Hematopoietic multipotent progenitor cell treated with erythropoietin and hydrocortisone succinate and interleukin-3 and kit ligand, for 4 days (in vitro differentiated cells): ENCODE results near the gene MCM9.

Experiments used
- DNase-seq: peaks from one replicate; pipeline ENCODE4 v3.0.0-alpha.2; 2015

MCM9 gene

DNA sequence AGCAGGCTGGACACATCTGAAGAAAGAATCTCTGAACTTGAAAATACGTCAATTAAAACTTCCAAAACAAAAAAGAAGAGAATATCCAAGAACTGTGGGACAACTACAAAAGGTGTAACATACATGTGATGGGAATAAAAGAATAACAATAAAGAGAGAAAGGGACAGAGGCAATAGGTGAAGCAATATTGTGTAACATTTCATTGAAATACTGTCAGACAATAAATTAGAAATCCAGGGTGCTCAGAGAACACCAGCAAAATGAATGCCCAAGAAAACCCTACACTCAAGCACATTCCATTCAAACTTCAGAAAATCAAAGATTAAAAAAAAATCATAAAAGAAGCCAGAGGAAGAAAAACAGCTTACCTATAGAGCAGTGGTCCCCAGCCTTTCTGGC, 74.6 kb downstream of the MCM9 start:
- no peak for DNase-seq

DNA sequence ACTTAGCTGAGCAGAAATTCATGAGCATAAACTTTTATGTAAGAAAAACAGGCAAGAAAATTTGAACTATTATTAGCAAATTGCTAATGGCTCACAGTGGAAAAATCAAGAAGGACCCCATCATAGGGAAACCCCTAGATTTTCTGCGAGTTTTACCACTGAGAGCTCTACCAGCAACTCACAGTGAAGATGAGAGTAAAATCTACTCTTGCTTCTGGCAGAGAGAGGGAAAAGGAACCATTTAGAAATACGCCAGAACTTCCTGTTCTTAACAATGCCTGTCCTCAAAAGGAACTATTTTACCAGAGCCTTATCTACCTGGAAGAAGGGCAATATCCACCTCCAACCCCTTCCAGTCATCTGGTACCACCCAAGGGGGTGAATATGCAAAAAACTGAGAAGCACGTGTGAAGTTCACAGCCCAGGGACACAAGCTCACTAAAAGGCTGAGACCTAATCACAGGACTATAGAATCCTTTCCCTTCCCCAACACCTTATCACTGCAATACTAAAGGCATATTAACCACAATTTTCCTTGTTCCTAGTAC, 75.4 kb downstream of the MCM9 start:
- peak; percentile 13 for DNase-seq

DNA sequence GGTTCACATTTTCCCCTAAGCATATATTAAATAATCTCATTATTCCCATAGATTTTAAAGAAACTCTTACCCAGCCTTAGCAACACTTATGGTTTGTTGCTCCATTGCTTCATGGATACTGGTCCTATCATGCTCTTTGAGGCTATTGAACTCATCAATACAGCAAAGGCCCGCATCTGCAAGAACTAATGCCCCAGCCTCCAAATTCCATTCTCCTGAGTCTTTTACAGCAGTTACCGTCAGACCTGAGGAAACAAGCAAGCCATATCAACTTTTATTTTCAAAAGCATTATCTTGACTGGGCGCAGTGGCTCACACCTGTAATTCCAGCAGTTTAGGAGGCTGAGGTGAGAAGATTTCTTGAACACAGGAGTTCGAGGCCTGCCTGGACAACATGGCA, 78.7 kb downstream of the MCM9 start:
- no peak for DNase-seq

DNA sequence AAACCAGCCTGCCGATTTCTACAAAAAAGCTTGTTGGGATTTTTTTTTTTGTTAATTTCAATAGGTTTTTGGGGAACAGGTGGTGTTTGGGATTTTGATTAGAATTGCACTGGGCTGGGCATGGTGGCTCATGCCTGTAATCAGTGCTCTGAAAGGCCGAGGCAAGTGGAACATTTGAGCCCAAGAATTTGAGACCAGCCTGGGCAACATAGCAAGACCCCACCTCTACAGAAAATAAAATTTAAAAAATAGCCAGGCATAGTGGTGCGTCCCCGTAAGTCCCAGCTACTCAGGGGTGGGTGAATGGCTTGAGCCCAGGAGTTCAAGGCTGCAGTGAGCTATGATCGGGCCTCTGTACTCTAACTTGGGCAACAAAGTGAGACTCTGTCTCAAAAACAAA, 81.6 kb downstream of the MCM9 start:
- no peak for DNase-seq

DNA sequence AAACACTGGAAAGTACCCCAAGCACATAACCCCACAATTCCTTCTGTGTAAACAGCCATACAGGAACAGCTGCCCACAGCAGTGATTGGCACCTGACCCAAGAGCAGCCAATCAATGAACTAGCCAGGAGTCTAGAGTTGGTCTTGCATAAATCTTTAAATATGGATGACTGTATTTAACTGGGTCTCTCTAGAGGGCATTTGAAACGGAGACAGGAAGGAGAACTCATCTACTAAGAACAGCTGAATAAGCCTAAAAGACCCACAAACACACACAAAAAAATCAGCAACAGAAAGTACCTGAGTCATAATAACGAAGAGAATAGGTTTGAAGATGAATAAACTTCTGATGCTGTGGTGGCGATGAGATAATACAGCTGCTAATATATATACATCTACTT, 90.0 kb downstream of the MCM9 start:
- no peak for DNase-seq

DNA sequence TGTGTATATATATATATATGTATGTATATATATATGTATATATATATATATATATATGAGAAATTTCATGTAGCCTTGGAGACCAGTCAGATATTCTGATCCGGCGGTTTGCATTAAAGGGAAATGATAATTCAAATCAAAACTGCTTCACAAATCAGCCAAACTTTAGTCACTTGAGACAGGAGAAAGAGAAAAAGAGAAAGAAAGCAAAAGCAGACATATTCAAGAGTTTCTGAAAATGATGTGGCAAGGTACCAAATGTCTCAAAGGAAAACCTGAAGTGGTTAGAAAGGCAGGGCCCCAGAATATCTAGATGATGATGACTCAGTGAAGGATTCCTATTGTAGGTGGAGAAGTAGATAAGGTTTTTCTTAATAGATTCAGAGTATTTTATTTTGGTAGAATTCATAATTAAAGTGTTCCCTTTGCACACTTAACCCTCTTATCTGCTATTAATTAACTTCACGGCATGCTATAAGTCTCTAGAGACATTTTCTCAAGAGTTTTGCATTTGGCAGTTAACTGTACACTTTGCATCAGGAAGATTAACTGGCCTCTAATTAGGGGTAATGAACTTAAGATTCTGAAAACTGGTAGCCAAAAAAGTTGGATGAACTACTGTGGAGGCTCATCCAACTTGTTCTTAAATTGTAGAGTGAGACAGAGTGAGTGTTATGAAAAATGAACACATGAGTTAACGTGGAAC, 91.1 kb downstream of the MCM9 start:
- no peak for DNase-seq

DNA sequence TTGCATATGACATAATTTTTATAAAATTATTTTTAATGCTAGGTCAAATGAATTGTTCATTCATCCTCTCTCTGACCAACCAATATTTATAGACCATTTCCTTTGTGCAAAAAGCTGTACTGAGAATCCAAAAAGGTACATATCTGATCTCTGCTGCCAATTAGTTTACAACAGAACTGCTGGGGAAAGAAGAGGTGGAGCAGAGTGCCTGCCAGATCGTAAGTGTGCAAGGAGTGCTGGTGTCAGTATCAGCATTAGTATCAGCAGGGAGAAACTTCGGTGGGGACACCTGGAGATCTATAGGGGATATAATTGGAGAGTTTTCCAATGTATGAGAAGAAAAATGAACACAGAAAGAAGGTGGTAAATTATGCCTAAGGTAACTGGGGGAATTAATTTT, 104.3 kb downstream of the MCM9 start:
- DNase-seq, result no peak

DNA sequence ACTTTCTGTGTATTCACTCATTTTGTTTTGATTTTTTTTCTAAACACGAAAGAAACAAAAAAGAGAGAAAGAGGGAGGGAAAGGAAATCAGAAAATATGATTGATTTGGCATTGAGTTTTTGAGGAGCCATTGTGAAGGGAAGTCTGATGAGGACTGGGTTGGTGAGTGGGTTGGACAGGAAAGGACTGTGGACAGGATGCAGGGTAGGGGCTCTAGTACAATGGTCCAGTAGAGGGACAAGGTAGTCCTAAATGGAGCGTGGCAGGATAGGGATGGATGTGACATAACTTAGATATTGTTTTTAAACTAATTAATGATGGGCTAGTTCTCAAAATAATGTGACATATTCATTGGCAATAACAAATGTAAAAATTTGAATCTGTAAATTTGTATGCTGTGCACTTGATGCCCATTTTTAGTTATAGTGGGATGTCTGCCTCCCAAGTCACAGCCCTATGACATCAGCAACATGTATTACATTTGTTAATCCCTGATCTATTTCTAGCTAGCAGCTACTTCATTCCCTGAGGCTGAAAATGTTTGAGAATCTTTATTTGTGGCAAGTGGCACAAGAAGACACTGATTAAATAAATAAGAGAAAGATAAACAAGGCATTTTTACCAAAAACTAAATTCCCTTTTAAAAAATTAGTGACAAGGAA, 105.0 kb downstream of the MCM9 start:
- no peak for DNase-seq

DNA sequence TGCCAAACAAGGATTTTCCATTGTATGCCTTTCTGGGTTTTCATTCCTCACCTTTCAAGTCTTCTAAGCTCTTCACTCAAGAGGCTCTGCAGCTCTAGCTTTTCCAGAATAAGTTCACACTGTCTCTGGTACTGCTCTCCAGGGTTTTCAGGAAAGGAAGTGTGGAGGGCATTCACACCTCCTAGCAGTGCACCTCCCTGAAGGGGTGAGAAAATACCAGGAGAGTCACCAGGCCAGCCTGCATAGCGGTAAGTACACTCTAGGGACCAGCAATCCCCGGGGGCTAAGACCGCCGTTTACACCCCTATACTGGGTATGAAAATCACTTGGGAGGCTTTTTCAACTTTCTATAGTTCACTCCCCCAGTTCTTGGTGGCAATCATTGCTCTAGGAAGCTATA, 108.9 kb downstream of the MCM9 start:
- DNase-seq, result no peak

DNA sequence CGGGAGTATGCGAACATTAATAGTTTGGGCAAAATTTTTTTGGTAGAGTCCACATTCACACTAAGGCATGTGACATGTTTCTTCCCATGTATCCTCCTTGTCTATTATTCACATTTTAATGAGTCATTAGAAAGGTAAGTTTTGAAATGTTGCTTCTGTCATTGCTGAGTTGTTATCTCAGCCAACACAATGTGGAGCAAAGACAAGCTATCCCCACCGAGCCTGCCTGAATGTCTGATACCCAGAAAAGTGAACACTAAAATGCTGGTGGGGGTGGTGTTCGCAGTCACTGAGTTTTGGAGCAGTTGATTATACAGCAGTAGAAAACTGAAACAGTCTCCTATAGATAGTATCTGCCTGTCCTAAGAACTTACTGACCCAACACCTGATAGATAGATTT, 109.3 kb downstream of the MCM9 start:
- DNase-seq, result peak; percentile 27

DNA sequence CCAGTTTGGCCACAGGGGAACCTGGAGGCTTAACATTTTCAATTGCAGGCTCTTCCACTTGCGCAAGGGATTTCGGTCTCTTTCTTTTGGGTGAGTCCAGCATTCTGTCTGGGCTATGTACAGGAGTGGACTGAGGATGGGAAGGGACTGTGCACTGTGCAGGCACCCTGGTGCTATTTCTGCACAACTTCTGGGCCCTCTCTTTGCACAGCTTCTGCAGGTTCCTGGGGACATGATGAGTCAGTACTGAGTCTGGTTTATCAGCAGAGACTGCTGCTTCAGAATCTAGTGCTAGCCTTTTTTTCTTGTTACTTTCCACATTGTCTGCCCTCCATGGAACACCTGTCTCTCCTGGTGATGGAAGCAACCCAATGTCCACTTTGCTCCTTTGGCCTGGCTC, 119.5 kb downstream of the MCM9 start:
- DNase-seq, result peak; percentile 12

DNA sequence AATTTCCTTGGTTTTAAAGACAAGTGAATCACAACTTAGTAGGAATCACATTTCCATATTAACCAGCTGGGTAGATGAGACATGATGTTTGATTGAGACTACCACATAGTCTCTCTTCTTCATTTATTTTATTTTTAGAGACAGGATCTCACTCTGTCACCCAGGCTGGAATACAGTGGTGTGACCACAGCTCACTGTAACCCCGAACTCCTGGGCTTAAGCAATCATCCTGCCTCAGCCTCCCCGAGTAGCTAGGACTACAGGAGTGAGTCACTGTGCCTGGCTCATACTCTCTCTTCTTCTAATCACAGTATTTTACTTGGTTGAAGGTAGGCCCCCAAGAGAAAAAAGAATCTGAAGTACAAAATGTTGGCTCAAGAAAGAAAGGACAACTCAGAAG, 121.2 kb downstream of the MCM9 start:
- no peak for DNase-seq

DNA sequence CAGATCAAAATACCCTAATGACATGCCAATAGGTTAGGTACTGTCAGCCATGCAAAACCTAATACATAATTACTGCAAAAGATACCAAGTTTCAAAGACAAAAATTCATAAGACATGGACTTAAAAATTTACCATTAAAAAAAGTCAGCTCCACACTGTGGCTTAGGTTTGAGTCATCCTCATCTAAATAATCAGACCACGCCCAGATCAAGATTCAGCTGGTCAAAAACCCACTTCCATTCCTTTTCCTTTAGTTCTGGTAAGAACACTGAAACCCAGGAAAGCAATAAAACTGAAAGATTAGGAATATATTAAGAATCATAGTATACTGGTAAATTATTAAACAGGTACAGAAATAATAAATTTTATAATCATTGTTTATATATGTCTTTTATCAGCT, 122.0 kb downstream of the MCM9 start:
- DNase-seq, result peak; percentile 34

DNA sequence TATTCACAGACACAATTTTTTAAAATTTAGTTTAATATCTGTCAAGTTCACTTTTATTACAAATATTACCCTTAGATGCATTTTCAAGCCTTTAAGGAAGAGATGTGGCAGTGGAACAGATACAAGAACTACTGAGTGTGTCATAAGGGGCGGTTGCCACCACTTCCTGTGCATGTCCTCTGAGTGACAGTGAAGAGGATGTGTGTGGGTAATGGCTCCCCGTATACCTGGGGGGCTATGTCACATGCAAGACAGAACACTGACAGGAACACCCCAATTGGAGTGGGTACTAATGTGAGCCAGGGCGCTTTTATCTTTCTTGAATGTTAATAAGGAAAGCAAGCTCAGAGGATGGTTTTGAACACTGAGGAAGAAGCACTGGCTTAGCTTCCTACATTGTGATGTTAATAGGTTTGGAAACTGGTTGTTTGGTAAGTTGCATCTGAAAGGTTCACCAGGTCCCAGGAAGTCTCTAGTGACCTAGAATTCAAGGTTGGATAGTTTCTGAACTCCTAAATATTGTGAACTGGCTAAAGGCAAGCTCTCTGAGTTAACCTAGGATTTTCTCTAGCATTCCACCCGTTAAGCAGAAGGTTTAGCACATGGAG, 124.4 kb downstream of the MCM9 start:
- peak; percentile 83 for DNase-seq

DNA sequence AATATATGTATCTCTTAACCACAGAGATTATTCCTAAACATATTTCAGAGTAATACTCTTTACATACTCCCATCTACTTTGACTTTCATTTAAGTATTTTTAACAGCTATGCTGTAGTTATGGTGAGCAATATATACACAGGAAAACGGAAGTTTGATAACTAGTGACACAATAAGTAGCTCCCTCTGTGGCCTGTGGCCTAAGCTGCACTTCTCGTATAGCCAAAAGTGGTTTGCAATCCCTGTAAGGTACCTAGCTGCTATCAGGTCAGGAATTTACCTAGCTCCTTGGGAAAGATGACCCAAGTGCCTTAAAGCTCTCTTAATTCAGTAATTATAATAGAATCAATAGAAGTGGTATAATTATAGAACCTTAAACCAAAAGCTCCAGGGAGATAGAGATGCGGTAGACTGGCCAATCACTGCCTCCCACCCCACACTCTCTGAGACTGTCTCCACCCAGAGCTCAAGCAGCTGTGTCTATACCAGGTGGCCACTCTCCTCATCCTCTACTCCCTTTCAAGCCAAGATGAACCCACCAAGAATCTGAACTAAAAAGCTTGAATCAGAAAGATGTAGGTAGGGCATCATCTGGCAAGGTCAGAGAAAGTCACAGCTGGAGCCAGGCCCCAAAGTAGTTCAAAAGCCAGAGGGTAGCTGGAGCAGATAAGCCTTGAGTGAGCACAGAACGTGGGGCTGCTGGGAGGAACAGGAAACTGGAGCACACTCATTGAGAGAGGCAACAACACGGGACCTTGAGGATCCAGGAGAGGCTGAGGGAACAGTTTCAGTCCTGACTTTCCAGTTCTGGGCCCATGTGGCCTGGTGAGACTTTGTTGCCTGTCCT, 125.9 kb downstream of the MCM9 start:
- DNase-seq, result peak; percentile 66

DNA sequence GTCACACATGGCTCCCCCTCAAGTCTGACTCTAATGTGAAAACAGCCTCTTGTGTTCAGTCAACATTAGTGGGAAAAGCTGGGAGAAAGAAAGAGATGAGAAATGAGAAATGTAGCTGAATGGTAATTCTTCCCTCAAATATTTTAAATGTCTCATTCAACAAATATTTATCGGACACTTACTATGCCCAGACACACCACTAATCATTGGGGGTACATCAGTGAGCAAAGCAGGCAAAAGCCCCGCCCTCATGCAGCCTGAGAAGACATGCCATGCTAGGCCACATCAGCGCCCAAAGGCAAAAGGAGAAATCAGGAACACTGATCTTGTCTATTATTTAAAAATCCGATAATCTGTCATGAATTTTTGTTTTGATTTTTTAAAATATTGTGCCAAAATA, 130.9 kb downstream of the MCM9 start:
- no peak for DNase-seq

DNA sequence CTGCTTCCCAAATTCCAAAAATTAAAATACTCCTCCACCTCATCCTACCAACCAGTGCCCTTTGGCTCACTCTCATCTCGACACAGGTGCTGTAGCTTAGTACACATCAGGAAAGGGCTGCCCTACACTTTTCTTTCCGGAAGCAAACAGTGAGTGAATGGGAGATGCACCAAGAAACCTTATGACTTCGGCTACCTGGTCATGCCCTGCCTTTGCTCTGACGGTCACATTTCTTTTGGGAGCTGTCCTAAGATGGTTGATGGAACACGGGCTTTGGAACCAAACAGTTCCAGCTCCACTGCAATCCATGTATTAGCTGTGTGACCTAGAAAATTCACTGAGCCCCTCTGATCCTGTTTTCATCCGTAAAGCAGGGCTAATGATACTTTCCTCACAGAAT, 133.7 kb downstream of the MCM9 start:
- no peak for DNase-seq

DNA sequence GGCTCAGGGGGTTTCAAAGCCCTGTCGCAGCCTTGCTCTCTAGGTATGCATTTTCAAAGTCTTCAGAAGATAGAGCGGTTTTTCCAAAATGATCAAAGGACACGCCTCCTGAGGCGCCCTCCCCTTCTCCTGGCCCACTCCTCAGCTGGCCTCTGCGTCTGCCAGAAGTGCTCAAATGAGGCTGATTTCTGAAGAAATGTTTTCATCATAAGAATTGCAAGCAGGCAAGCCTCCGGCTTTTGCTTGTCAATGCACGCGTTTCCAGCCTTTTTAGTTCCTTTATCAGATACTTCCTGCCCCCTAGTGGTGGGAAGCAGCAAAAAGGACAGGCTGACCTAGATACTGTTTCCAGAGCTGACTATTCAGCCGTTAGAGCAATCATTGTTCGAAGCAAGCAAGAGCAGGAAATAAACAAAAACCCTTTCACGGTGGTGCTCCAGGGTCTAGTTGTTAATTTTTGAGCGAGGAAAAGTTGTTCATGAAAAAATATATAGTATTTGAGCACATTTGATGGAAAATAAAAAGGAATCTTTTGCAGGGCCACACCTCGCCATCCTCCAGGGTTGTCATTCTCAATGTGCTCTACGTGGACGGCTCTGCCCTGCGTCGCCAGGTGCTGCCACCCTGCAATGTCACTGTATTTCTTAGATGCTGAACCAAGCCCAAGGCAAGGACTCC, 134.4 kb downstream of the MCM9 start:
- peak; percentile 96 for DNase-seq

DNA sequence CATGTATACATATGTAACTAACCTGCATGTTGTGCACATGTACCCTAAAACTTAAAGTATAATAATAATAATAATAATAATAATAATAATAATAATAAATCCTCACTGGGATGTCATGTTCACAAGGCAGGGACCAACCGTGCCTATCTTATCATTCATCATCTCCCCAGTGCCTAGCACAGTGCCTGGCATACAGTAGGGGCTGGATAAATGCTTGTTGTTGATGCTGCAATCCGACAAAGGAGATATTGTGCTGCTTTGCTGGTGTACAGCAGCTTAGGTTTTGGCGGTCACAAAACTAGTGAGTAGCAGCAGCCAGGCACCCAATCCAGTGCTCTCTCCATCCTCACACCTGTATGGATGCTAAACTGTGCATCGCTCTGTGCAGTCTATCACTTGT, 135.1 kb downstream of the MCM9 start:
- no peak for DNase-seq

DNA sequence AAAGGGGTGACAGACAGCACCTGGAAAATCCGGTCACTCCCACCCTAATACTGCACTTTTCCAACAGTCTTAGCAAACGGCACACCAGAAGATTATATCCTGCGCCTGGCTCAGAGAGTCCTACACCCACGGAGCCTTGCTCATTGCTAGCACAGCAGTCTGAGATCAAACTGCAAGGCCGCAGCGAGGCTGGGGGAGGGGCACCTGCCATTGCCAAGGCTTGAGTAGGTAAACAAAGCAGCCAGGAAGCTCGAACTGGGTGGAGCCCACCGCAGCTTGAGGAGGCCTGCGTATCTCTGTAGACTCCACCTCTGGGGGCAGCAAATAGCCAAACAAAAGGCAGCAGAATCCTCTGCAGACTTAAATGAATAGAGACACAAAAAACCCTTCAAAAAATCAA, 138.4 kb downstream of the MCM9 start:
- peak; percentile 24 for DNase-seq

DNA sequence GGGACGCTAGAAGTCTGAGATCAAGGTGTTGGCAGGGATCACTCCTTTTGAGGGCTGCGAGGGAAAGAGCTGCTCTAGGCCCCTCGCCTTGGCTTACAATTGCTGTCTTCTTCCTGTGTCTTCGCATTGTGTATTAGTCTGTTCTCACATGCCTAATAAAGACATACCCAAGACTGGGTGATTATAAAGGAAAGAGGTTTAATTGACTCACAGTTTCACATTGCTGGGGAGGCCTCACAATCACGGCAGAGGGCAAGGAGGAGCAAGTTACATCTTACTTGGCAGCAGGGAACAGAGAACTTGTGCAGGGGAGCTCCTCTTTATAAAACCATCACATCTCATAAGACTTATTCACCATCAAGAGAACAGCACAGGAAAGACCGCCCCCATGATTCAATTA, 143.5 kb downstream of the MCM9 start:
- DNase-seq, result no peak

DNA sequence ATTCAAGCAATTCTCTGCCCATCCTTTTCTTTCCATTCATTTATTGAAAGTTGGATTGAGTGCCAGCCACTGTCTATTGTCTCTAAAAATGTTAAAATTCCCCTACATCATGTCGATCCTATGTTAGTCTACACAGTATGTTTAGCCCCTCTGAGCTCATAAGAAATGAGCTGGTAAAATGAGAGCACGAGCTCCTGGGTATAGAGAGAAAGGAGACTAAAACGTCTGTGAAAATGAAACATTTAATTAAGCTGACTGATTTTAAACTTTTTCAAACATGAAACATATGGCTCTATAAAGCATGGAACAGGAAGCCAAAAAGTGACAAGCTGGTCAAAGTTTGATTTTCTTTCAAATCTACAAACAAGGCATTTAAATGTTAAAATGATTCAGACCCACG, 145.0 kb downstream of the MCM9 start:
- no peak for DNase-seq

DNA sequence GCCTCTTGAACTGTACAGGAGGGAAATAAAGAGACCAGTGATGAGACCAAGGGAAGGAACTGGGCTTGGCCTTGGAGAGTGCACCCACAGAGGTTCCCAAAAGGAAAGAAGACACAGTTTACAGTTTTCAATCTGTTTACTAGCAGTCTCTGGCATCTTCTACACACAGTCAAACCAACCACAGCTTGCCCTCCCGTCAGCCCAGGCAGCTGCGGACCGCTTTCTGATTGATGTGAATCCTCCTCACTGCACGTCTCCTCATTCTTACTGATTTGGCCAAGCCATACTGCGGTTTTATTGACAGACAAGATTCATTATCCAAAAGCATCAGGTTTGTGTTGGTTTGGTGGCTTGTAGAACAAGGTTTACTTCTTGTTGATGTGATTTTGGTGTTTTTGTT, 145.5 kb downstream of the MCM9 start:
- DNase-seq, result no peak
